GM10847 (cell line): Measurements from ENCODE around the gene RTTN.

ENCODE experiments used
- POLR2A ChIP-seq: IDR thresholded peaks from 2 replicates; pipeline ENCODE4 v1.6.1; 2011; ENCODE audit not compliant: insufficient read length; ENCODE audit errors: extremely low read depth

Gene RTTN

GRCh38 chr18:70221156-70221914 is 15.8 kb upstream of the RTTN start:
- TF ChIP-seq POLR2A: no peak

DNA sequence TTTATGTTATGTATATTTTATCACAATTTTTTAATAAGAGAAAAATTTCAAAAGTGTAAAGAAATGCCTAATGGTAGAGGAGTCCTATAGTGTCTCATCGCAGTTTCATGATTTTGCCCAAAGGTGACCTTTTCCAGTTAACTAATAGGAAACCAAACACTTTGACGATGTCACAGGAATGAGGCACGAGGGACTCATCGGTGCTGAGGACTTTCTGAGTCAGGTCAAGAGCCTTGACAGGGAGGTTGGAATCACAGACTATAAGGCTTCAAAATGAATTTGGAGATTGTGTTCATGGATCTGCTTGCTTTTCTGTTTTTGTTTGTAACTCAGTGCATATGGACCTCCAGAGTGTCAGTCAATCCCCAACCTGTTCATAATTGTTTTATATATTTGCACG is 15.1 kb upstream of the RTTN start:
- no peak for TF ChIP-seq POLR2A

DNA sequence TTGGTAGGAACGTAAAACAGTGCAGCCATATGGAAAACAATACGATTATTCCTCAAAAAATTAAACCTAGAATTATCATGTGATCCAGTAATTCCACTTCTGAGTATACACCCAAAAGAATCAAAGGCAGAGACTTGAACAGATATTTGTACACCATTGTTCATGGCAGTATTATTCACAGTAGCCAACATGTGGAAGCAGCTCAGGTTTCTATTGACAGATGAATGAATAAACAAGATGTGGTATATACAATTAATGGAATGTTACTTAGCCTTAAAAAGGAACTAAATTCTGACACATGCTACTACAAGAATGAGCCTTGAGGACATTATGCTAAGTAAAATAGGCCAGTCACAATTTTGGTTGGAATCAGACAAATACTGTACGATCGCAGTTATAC is 14.2 kb upstream of the RTTN start:
- TF ChIP-seq POLR2A: no peak

- no peak for TF ChIP-seq POLR2A
These were observed 11.3 kb upstream of the RTTN start for GRCh38 chr18:70216788-70217187.

DNA sequence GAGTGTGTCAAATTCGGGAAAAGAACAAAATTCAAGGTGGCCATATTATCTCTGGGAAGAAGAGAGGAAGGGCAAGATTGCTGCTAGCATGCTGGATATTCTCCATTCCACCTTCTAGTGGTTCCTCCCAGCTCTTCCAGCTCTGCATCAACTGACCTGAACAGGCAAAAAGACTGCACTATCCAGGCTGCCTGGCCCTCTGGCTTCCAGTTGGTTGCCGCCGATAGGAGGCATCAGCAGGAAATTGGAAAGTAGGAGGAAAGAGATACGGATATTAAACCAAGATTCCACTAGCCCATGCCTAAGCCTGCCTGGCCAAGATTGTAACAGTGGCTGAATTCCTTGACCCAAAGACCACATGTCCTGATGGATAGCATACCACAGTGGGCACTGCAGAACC is 1.7 kb upstream of the RTTN start:
- TF ChIP-seq POLR2A: no peak

- no peak for TF ChIP-seq POLR2A
These were observed 5.2 kb downstream of the RTTN start for GRCh38 chr18:70200286-70200685.

- no peak for TF ChIP-seq POLR2A
These were observed 7.6 kb downstream of the RTTN start for GRCh38 chr18:70197844-70198243.

DNA sequence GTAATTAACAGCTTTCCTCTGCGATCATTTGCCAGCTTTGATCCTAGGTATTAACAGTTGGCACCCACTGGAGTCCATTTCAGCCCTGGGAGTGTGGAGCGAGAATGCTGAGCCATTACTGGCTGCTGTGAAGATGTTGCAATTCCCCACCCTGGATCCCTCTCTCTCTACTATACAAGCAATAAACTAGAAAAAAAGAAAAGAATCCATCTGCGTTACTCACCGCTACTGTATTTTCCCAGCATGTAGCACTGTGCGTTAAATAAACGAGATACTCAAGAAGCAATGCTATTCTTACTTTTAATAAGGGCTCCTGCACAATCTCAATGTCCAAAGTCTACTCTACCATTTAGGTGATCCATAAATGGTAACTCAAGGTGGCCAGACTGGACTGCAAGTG is 8.5 kb downstream of the RTTN start:
- TF ChIP-seq POLR2A: no peak

- no peak for TF ChIP-seq POLR2A
These were observed 9.5 kb downstream of the RTTN start for GRCh38 chr18:70195852-70196434.

DNA sequence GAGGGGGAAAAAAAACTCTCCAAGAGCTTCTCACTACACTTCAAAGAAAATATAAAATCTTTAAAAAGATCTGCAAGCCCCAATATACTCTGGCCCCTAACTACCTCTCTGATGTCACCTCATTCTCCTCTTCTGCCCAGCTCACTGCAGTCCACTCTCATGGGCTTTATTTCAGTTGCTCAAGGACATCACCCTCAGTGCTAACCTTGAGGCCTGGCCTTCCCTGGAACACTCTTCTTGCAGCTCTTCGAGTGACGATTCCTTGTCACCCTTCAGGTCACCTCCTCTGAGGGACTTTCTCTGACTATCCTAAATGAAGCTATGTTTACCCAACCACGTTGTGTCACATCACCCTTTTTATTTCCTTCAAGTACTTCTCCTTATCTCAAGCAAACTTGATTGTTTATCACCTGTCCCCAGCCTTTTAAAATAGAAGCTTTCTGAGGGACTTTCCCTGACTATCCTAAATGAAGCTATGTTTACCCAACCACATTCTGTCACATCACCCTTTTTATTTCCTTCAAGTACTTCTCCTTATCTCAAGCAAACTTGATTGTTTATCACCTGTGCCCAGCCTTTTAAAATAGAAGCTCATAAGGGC is 10.4 kb downstream of the RTTN start:
- TF ChIP-seq POLR2A: no peak

DNA sequence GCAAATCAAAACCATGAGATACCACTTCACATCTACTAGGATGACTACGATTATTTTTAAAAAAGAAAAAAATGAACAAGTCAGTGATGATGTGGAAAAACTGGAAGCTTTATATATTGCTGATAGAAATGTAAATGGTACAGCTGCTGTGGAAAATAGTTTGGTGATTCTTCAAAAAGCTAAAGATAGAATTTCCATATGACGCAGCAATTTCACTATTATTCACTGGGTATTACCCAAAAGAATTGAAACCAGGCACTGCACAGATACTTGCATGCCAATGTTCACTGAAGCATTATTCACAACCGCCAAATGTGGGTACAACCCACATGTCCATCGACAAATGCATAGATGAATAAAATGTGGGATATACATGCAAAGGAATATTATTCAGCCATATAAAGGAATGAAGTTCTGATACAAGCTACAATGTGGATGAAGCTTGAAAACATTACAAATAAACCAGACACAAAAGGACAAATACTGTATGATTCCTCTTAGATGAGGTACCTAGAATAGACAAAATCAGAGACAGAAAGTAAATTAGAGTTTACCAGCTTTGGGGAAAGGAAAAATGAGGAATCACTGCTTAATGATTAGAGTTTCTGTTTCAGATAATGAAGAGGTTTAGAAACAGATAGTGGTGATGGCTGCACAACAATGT is 11.1 kb downstream of the RTTN start:
- no peak for TF ChIP-seq POLR2A

GRCh38 chr18:70190529-70190928 is 15.0 kb downstream of the RTTN start:
- TF ChIP-seq POLR2A: no peak

- no peak for TF ChIP-seq POLR2A
These were observed 17.4 kb downstream of the RTTN start for GRCh38 chr18:70188113-70188512.

DNA sequence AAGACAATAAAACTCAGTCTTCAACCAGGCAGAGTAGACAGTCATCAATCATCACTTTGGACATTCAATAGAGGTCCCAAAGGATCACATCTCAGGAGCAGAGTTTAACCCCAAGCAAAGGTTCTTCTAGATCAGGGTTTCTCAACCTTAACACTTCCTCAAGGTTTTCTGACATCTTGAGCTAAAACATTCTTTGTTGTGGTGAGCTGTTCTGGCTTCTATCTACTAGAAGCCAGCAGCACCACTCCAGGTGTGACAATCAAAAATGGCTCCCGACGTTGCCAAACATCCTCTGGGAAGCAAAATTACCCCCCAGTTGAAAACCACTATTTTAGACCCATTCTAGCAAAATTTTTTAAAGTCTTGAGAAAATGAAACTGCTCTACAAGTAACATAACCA is 22.0 kb downstream of the RTTN start:
- no peak for TF ChIP-seq POLR2A

- no peak for TF ChIP-seq POLR2A
These were observed 22.9 kb downstream of the RTTN start for GRCh38 chr18:70182548-70182947.

- no peak for TF ChIP-seq POLR2A
These were observed 23.8 kb downstream of the RTTN start for GRCh38 chr18:70181725-70182124.
